HG03432 (cell line): Measurements from ENCODE around the gene ZNF605.
"Not testable (repeated sequence)": the region's sequence is repeated elsewhere in the genome, so short reads cannot be mapped to it uniquely, and the experiment has no call there.

Experiments used
- ATAC-seq: cut with Tn5 transposase; IDR thresholded peaks from one replicate; pipeline ENCODE4 v1.9.1; 2021; ENCODE audit warnings: mild to moderate bottlenecking, moderate library complexity; ENCODE audit not compliant: unreplicated experiment

The ZNF605 gene

GRCh38 chr12:132956011-132956788 is at the start of gene ZNF605:
ZNF605 (minus strand) TSS chr12:132956306; CDS start chr12:132945635, 10,671 bp downstream.
- ATAC-seq: peak; percentile 92

- ATAC-seq: no peak
Measured at GRCh38 chr12:132998741-132999140, 42.6 kb upstream of the ZNF605 start.

- ATAC-seq: no peak
Measured at GRCh38 chr12:132986885-132987225, 30.7 kb upstream of the ZNF605 start.

GRCh38 chr12:132986001-132986884 is 30.1 kb upstream of the ZNF605 start, which contains the start of gene ZNF26:
ZNF26 (plus strand) TSS chr12:132986367; CDS start chr12:132986841, 474 bp downstream.
- ATAC-seq: peak; percentile 98

GRCh38 chr12:132976870-132977269 is 20.8 kb upstream of the ZNF605 start:
- not testable (repeated sequence) for ATAC-seq

GRCh38 chr12:132972374-132972773 is 16.3 kb upstream of the ZNF605 start:
- no peak for ATAC-seq

GRCh38 chr12:132967736-132968135 is 11.6 kb upstream of the ZNF605 start:
- ATAC-seq: no peak

GRCh38 chr12:132966676-132967415 is 10.7 kb upstream of the ZNF605 start:
- ATAC-seq: no peak

GRCh38 chr12:132965796-132966195 is 9.7 kb upstream of the ZNF605 start:
- ATAC-seq: no peak

- ATAC-seq: not testable (repeated sequence)
Measured at GRCh38 chr12:132963947-132964346, 7.8 kb upstream of the ZNF605 start.

- ATAC-seq: not testable (repeated sequence)
Measured at GRCh38 chr12:132961790-132962189, 5.7 kb upstream of the ZNF605 start.

GRCh38 chr12:132955094-132956010 is 754 bp downstream of the ZNF605 start:
- ATAC-seq: peak; percentile 46

- ATAC-seq: no peak
Measured at GRCh38 chr12:132954471-132955048, 1.5 kb downstream of the ZNF605 start.

GRCh38 chr12:132953771-132954170 is 2.3 kb downstream of the ZNF605 start:
- no peak for ATAC-seq

- ATAC-seq: no peak
Measured at GRCh38 chr12:132953163-132953425, 3.0 kb downstream of the ZNF605 start.

- ATAC-seq: no peak
Measured at GRCh38 chr12:132952371-132953162, 3.5 kb downstream of the ZNF605 start.

GRCh38 chr12:132951649-132952048 is 4.5 kb downstream of the ZNF605 start:
- no peak for ATAC-seq

- ATAC-seq: no peak
Measured at GRCh38 chr12:132950844-132951535, 5.1 kb downstream of the ZNF605 start.
